Nephron progenitor cell (in vitro differentiated cells): ENCODE data around the gene QDPR.

Experiments
- DNase-seq: peaks from one replicate; pipeline ENCODE4 v3.0.0; 2021
- H3K27ac Mint-ChIP-seq: 2 replicates; pipeline ENCODE4 v1.8.0; 2021; ENCODE audit warnings: mild to moderate bottlenecking, moderate library complexity, mixed read lengths
- H3K27me3 Mint-ChIP-seq: 2 replicates; pipeline ENCODE4 v1.8.0; 2021; ENCODE audit warnings: mild to moderate bottlenecking, low read depth, mixed read lengths; ENCODE audit not compliant: poor library complexity
- H3K36me3 Mint-ChIP-seq: 2 replicates; pipeline ENCODE4 v1.8.0; 2021; ENCODE audit warnings: low read depth, mixed read lengths
- H3K4me1 Mint-ChIP-seq: 2 replicates; pipeline ENCODE4 v1.8.0; 2021; ENCODE audit warnings: mixed read lengths
- H3K4me3 Mint-ChIP-seq: 2 replicates; pipeline ENCODE4 v1.8.0; 2021; ENCODE audit warnings: mild to moderate bottlenecking, moderate library complexity, mixed read lengths
- H3K9me3 Mint-ChIP-seq: 2 replicates; pipeline ENCODE4 v1.8.0; 2021; ENCODE audit warnings: mild to moderate bottlenecking, moderate library complexity, mixed read lengths
- CTCF ChIP-seq: fragments of 200-600 bp; sonication (generic); IDR thresholded peaks from 2 replicates; pipeline ENCODE4 v1.5.0; 2021; ENCODE audit warnings: antibody characterized with exemption

Gene QDPR

GRCh38 chr4:17557880-17558279, 46.0 kb upstream of the QDPR start:
- Mint-ChIP-seq H3K4me3 (no peak overlapping the region), H3K27ac (no peak overlapping the region), H3K4me1 (no peaks in the 10 kb centered on the region), H3K9me3 (no peaks in the 10 kb centered on the region), H3K27me3 (peaks cover 32% of the 10 kb centered on the region), H3K36me3 (no peaks in the 10 kb centered on the region)
- no peak for DNase-seq
- no peak for TF ChIP-seq CTCF

DNA sequence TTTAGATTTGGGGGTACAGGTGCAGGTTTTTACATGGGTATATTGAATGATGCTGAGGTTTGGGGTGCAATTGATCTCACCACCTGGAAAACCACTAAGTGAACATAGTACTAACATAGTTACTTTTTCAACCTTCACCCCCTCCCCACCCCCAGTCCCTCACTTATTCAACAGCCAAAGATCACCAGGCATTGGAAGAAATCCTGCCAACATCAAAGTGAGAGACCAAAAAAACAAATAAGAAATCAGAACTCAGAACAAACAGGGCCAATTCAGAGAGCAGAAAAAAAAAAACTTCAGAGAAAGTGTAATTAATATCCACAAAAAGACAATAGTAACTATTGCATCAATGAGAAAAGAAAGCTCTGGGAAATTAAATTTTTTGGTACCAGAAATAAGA, 44.6 kb upstream of the QDPR start:
- H3K4me1 Mint-ChIP-seq: no peaks in the 10 kb centered on the region
- H3K27ac Mint-ChIP-seq: no peak overlapping the region
- no peak for TF ChIP-seq CTCF
- H3K36me3 Mint-ChIP-seq: no peaks in the 10 kb centered on the region
- H3K4me3 Mint-ChIP-seq: no peak overlapping the region
- H3K27me3 Mint-ChIP-seq: peaks cover 34% of the 10 kb centered on the region
- no peak for DNase-seq
- no peaks in the 10 kb centered on the region for H3K9me3 Mint-ChIP-seq

GRCh38 chr4:17554568-17554967, 42.7 kb upstream of the QDPR start:
- Mint-ChIP-seq H3K9me3 (no peaks in the 10 kb centered on the region), H3K27ac (no peak overlapping the region), H3K36me3 (no peaks in the 10 kb centered on the region), H3K27me3 (peaks cover 30% of the 10 kb centered on the region), H3K4me3 (no peak overlapping the region), H3K4me1 (no peaks in the 10 kb centered on the region)
- no peak for TF ChIP-seq CTCF
- no peak for DNase-seq

DNA sequence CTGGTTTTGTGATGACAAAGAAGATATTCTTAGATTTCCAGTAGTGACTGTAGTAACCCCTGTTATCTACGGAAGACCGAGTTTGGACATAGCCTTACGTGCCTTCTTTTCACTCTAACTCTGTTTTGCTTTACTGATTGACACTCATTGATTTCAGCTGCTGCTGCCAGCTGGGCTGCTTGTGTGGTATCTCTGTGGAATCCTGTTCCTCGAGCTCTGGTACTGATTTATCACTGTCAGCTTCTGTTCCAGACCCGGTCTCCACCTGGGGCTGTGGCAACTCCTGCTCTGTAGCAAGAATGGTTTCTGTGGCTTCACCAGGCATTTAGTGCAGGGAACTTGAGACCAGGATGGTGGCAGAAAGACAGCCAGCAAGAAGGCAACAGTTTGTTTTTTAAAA, 40.5 kb upstream of the QDPR start:
- no peak for DNase-seq
- peaks cover 36% of the 10 kb centered on the region for H3K27me3 Mint-ChIP-seq
- TF ChIP-seq CTCF: no peak
- H3K4me3 Mint-ChIP-seq: no peak overlapping the region
- no peak overlapping the region for H3K27ac Mint-ChIP-seq
- no peaks in the 10 kb centered on the region for H3K9me3 Mint-ChIP-seq
- no peaks in the 10 kb centered on the region for H3K4me1 Mint-ChIP-seq
- H3K36me3 Mint-ChIP-seq: no peaks in the 10 kb centered on the region

- Mint-ChIP-seq H3K27me3 (peaks cover 38% of the 10 kb centered on the region), H3K4me1 (peaks cover 6% of the 10 kb centered on the region), H3K9me3 (no peaks in the 10 kb centered on the region), H3K4me3 (no peak overlapping the region), H3K27ac (no peak overlapping the region), H3K36me3 (no peaks in the 10 kb centered on the region)
- TF ChIP-seq CTCF: no peak
- DNase-seq: no peak
Observed at GRCh38 chr4:17550549-17550948, 38.7 kb upstream of the QDPR start.

DNA sequence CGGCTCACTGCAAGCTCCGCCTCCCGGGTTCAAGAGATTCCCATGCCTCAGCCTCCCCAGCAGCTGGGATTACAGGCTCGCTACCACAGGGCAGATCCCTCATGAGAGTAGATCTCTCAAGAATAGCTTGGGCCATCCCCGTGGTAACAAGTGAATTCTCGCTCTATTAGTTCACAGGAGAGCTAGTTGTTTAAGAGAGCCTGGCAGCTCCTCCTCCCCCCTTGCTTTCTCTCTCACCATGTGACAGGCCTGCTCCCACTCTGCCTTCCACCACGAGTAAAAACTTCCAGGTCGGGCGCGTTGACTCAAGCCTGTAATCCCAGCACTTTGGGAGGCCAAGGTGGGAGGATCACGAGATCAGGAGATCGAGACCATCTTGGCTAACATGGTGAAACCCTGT, 34.8 kb upstream of the QDPR start:
- H3K4me1 Mint-ChIP-seq: peaks cover 6% of the 10 kb centered on the region
- no peak overlapping the region for H3K4me3 Mint-ChIP-seq
- peaks cover 33% of the 10 kb centered on the region for H3K27me3 Mint-ChIP-seq
- no peak overlapping the region for H3K27ac Mint-ChIP-seq
- H3K9me3 Mint-ChIP-seq: peaks cover 7% of the 10 kb centered on the region
- DNase-seq: no peak
- no peak for TF ChIP-seq CTCF
- H3K36me3 Mint-ChIP-seq: no peaks in the 10 kb centered on the region
